HCT116 (cell line): ENCODE data around the gene APOLD1. TPM values are rescaled to one million over a fixed set of nuclear protein-coding genes. Genes with fewer than 3 reads are reported as not detected.

Experiments used
- ATAC-seq: fragments of 200-7000 bp; cut with Tn5 transposase; 2 replicates; pipeline ENCODE4 v1.9.1; 2020; ENCODE audit warnings: mild to moderate bottlenecking, moderate library complexity
- BruUV-seq: library from RNA; stranded (reverse); fragments of 400-500 nt; replicated peaks from 2 replicates; lab custom pipeline; 2021; lab: Mats Ljungman, UMichigan
- CTCF ChIA-PET: fragments of 300-600 bp; sonication (Branson Sonifier 250); formaldehyde crosslinking; loops from one replicate; lab custom pipeline; 2021; ENCODE audit warnings: antibody characterized with exemption; lab: Charles Lee
- POLR2A ChIA-PET: fragments of 300-600, 350-600 bp; sonication (Branson Sonifier 250); formaldehyde crosslinking; loops from one replicate; lab custom pipeline; 2021; ENCODE audit warnings: antibody characterized with exemption; lab: Charles Lee
- RAD21 ChIA-PET, 2 experiments: fragments of 300-600 bp; sonication (Branson Sonifier 250); formaldehyde crosslinking; loops; one replicate each; lab custom pipeline; 2023; ENCODE audit warnings: low total read pairs in 2 of 2; ENCODE audit not compliant: uncharacterized antibody in 2 of 2, unreplicated experiment in 2 of 2, low non-redundant PET in 1 of 2; lab: Charles Lee
- DNase-seq: peaks from one replicate; pipeline ENCODE4 v3.0.0-alpha.2; 2010; ENCODE audit warnings: low read depth, low spot score
- H2AFZ ChIP-seq: fragments of 200-600 bp; shearing (Covaris generic), sonication (generic); 2 replicates; pipeline ENCODE4 v1.6.1; 2017; ENCODE audit warnings: low read depth, mixed run types, mixed read lengths, antibody characterized with exemption, low read length; ENCODE audit not compliant: poor library complexity, severe bottlenecking
- H3K27ac ChIP-seq: 2 replicates; pipeline ENCODE4 v1.5.1; 2012; ENCODE audit warnings: low read depth, low read length
- H3K27me3 ChIP-seq: fragments of 200-600 bp; sonication (generic); 2 replicates; pipeline ENCODE4 v1.6.1; 2016; ENCODE audit warnings: mixed run types, low read length, mixed read lengths; ENCODE audit not compliant: insufficient read depth
- H3K36me3 ChIP-seq, 2 experiments: fragments of 200-500 bp in 1 of 2; fragments of 200-600 bp in 1 of 2; sonication (Bioruptor generic) in 1 of 2; sonication (generic) in 1 of 2; 2 replicates each; pipeline versions ENCODE4 v1.5.1 to v1.6.1; 2014 to 2016; ENCODE audit warnings: low read length in 2 of 2, inconsistent platforms in 1 of 2, mixed read lengths in 1 of 2, mixed run types in 1 of 2; ENCODE audit not compliant: insufficient read depth in 2 of 2, control insufficient read depth in 1 of 2
- H3K4me1 ChIP-seq, 2 experiments: fragments of 200-600 bp in 1 of 2; sonication (generic) in 1 of 2; 2 replicates each; pipeline versions ENCODE4 v1.5.1 to v1.6.1; 2012 to 2017; ENCODE audit warnings: low read length in 2 of 2, inconsistent platforms in 1 of 2, mild to moderate bottlenecking in 1 of 2, mixed read lengths in 1 of 2, mixed run types in 1 of 2, moderate library complexity in 1 of 2; ENCODE audit not compliant: insufficient read depth in 2 of 2, control insufficient read depth in 1 of 2
- H3K4me2 ChIP-seq: fragments of 200-600 bp; sonication (generic); 2 replicates; pipeline ENCODE4 v1.6.1; 2017; ENCODE audit warnings: mixed run types, low read length, mixed read lengths
- H3K4me3 ChIP-seq, 2 experiments: fragments of 200-600 bp in 1 of 2; sonication (generic) in 1 of 2; replicated peaks in 1 of 2; 2 replicates each; pipeline ENCODE4 v1.5.1; 2011 to 2016; ENCODE audit warnings: low read length in 2 of 2, control low read depth in 1 of 2, low read depth in 1 of 2, mild to moderate bottlenecking in 1 of 2, mixed read lengths in 1 of 2, mixed run types in 1 of 2
- H3K79me2 ChIP-seq: fragments of 200-600 bp; sonication (generic); 2 replicates; pipeline ENCODE4 v1.6.1; 2017; ENCODE audit warnings: mild to moderate bottlenecking, mixed run types, low read length, moderate library complexity, mixed read lengths; ENCODE audit not compliant: insufficient read depth
- H3K9ac ChIP-seq: fragments of 200-600 bp; sonication (generic); 2 replicates; pipeline ENCODE4 v1.6.1; 2016; ENCODE audit warnings: low read length, mixed read lengths
- H3K9me2 ChIP-seq: fragments of 200-600 bp; sonication (generic), shearing (Covaris generic); 2 replicates; pipeline ENCODE4 v1.6.1; 2017; ENCODE audit warnings: mixed run types, mild to moderate bottlenecking, moderate library complexity; ENCODE audit not compliant: insufficient read depth
- H3K9me3 ChIP-seq, 2 experiments: fragments of 200-500 bp in 1 of 2; fragments of 200-600 bp in 1 of 2; sonication (Bioruptor generic) in 1 of 2; sonication (generic) in 1 of 2; 2 replicates each; pipeline ENCODE4 v1.6.1; 2014 to 2017; ENCODE audit warnings: low read length in 2 of 2, mixed read lengths in 2 of 2, inconsistent platforms in 1 of 2, low read depth in 1 of 2, mild to moderate bottlenecking in 1 of 2, mixed run types in 1 of 2, moderate library complexity in 1 of 2; ENCODE audit not compliant: control insufficient read depth in 1 of 2, insufficient read depth in 1 of 2
- H4K20me1 ChIP-seq: fragments of 200-600 bp; sonication (generic), shearing (Covaris generic); 2 replicates; pipeline ENCODE4 v1.6.1; 2017; ENCODE audit warnings: mixed run types, mild to moderate bottlenecking, moderate library complexity; ENCODE audit not compliant: insufficient read depth
- ATF3 ChIP-seq: IDR thresholded peaks from 2 replicates; pipeline ENCODE4 v1.6.1; 2012
- CEBPB ChIP-seq: IDR thresholded peaks from 2 replicates; pipeline ENCODE4 v1.6.1; 2012; ENCODE audit warnings: low read depth
- CTCF ChIP-seq, 3 experiments: fragments of 200-600 bp in 1 of 3; sonication (generic) in 1 of 3; IDR thresholded peaks in 2 of 3; conservative IDR thresholded peaks in 1 of 3; 2 replicates each; pipeline ENCODE4 v1.5.1; 2012 to 2017; ENCODE audit warnings: low read depth in 2 of 3, low read length in 2 of 3, antibody characterized with exemption in 1 of 3, borderline replicate concordance in 1 of 3, control low read depth in 1 of 3, mild to moderate bottlenecking in 1 of 3, mixed read lengths in 1 of 3, mixed run types in 1 of 3, moderate library complexity in 1 of 3; ENCODE audit not compliant: insufficient read depth in 1 of 3
- ELF1 ChIP-seq: IDR thresholded peaks from 2 replicates; pipeline ENCODE4 v1.6.1; 2012; ENCODE audit warnings: low read depth, borderline replicate concordance
- EZH2phosphoT487 ChIP-seq: fragments of 200-600 bp; IDR thresholded peaks from 2 replicates; pipeline ENCODE4 v1.6.1; 2018; ENCODE audit warnings: antibody characterized with exemption, borderline replicate concordance
- FOSL1 ChIP-seq: IDR thresholded peaks from 2 replicates; pipeline ENCODE4 v1.6.1; 2012; ENCODE audit warnings: low read depth
- MAX ChIP-seq: IDR thresholded peaks from 2 replicates; pipeline ENCODE4 v1.6.1; 2012
- POLR2AphosphoS5 ChIP-seq: IDR thresholded peaks from 2 replicates; pipeline ENCODE4 v1.6.1; 2011; ENCODE audit warnings: mild to moderate bottlenecking, low read depth, low read length, moderate library complexity
- RAD21 ChIP-seq: IDR thresholded peaks from 2 replicates; pipeline ENCODE4 v1.6.1; 2012; ENCODE audit warnings: low read depth, mild to moderate bottlenecking
- REST ChIP-seq: IDR thresholded peaks from 2 replicates; pipeline ENCODE4 v1.6.1; 2012; ENCODE audit warnings: low read depth
- SIN3A ChIP-seq: IDR thresholded peaks from 2 replicates; pipeline ENCODE4 v1.6.1; 2012; ENCODE audit warnings: low read depth
- SP1 ChIP-seq: IDR thresholded peaks from 2 replicates; pipeline ENCODE4 v1.6.1; 2012; ENCODE audit warnings: low read depth
- SRF ChIP-seq: IDR thresholded peaks from 2 replicates; pipeline ENCODE4 v1.6.1; 2012; ENCODE audit warnings: low read depth
- TCF7L2 ChIP-seq: IDR thresholded peaks from 2 replicates; pipeline ENCODE4 v1.7.0; 2011; ENCODE audit warnings: borderline replicate concordance, inconsistent platforms; ENCODE audit not compliant: insufficient read depth, insufficient read length; ENCODE audit errors: extremely low read depth
- ZNF274 ChIP-seq: fragments of 200-500 bp; sonication (Bioruptor generic); IDR thresholded peaks from 2 replicates; pipeline ENCODE4 v1.6.1; 2014; ENCODE audit warnings: mild to moderate bottlenecking, low read depth, low read length, inconsistent platforms
- intact Hi-C: fragments of 100-400 bp; cut with micrococcal nuclease; formaldehyde crosslinking; loops from 2 replicates; pipeline ENCODE4 v1.10.0; 2022
- total RNA-seq: library from RNA; stranded (reverse); gene quantifications from one replicate; pipeline ENCODE4 v1.2.1, GENCODE V29; 2021; ENCODE audit not compliant: unreplicated experiment

Gene APOLD1
- total RNA-seq, 1 experiment from 2014 or later: 3.9 TPM

DNA sequence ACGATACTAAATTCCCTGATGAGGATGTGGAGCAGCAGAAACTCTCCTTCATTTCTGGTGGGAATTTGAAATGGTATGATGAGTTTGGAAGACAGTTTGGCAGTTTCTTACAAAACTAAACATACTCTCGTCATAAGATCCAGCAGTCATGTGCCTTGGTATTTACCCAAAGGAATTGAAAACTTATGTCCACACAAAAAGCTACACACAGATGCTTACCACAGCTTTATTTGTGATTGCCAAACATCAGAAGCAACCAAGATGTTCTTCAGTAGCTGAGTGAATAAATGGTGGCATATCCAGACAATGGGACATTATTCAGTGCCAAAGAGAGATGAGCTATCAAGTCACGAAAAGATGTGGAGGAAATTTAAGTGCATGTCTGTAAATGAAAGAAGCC lies 10.7 kb upstream of the APOLD1 start:
- DNase-seq (no peak), ATAC-seq (no peak)
- Histone ChIP-seq H3K9me3 (no peaks in the 10 kb centered on the region), H2AFZ (no peak overlapping the region), H3K4me1 (peaks cover 11 to 12% of the 10 kb centered on the region in 2 experiments; a peak in 3 of 4 replicates), H3K4me2 (no peak overlapping the region), H4K20me1 (no peaks in the 10 kb centered on the region), H3K27ac (no peak overlapping the region), H3K4me3 (no peak overlapping the region), H3K9me2 (no peaks in the 10 kb centered on the region), H3K27me3 (no peaks in the 10 kb centered on the region), H3K36me3 (no peaks in the 10 kb centered on the region), H3K79me2 (no peaks in the 10 kb centered on the region), H3K9ac (no peak overlapping the region)
- TF ChIP-seq EZH2phosphoT487: no peak
- TF ChIP-seq CTCF (IDR thresholded peaks at IDR 0.05 in 2 of 3, conservative IDR thresholded peaks at IDR 0.05 in 1 of 3; ENCODE audit: borderline replicate concordance in 1 of 3, insufficient read depth in 1 of 3, low read depth in 2 of 3, low read length in 2 of 3): no peak
- TF ChIP-seq SP1: no peak
- no peak for TF ChIP-seq ZNF274
- TF ChIP-seq CEBPB: no peak
- TF ChIP-seq TCF7L2: no peak
- TF ChIP-seq RAD21: no peak
- no peak for TF ChIP-seq FOSL1
- no peak for TF ChIP-seq REST
- no peak for TF ChIP-seq SIN3A
- no peak for TF ChIP-seq ELF1
- TF ChIP-seq ATF3: no peak
- TF ChIP-seq POLR2AphosphoS5: no peak
- no peak for TF ChIP-seq MAX
- no peak for TF ChIP-seq SRF
- ChIA-PET RAD21 (no interaction called here), POLR2A (no interaction called here), CTCF (no interaction called here)
- intact Hi-C loops: no loop called here
- no TSS peak for BruUV-seq
